ENCODE data around the gene KLHL26. TPM values are rescaled to one million over a fixed set of nuclear protein-coding genes. Genes with fewer than 3 reads are reported as not detected.
"Not testable (repeated sequence)": the region's sequence is repeated elsewhere in the genome, so short reads cannot be mapped to it uniquely, and the experiment has no call there.

Gene KLHL26
- total RNA-seq, 1 donor from 2014 or later = 10.9 TPM

- Mint-ChIP-seq H3K4me1 (peaks cover 43% of the 10 kb centered on the region), H3K4me3 (peak overlapping the region; percentile 87), H3K27me3 (no peaks in the 10 kb centered on the region), H3K9me3 (no peaks in the 10 kb centered on the region), H3K36me3 (ENCODE audit: low read depth) (peaks cover 10% of the 10 kb centered on the region), H3K27ac (peak overlapping the region; percentile 83)
- ATAC-seq (ENCODE audit: low read depth) = peak; percentile 43
- ChIA-PET POLR2A (interaction anchor here (0.6 to 3.4 kb wide), 17 partner anchors 13 to 1179 kb away, joined by 3 to 55 read pairs (median 6); partner anchors contain the start of genes COPE, DDX49, ELL and FKBP8), CTCF (interaction anchor here (0.6 to 3.1 kb wide), 12 partner anchors 13 to 277 kb away, joined by 3 to 18 read pairs (median 4); partner anchors contain the start of genes ELL, UBA52 and UPF1)
- TF ChIP-seq CTCF (IDR thresholded peaks at IDR 0.05) = no peak
- no peak for DNase-seq
- intact Hi-C loops (cut with micrococcal nuclease) = loop anchor here (1.0 to 5.0 kb wide), 10 partner anchors 32 to 398 kb away; partner anchors contain the start of genes COPE, DDX49, FKBP8 and KXD1
Measured at GRCh38 chr19:18589380-18590272, 47.2 kb upstream of the KLHL26 start.

- H3K4me3 Mint-ChIP-seq = peak overlapping the region; percentile 87
- H3K36me3 Mint-ChIP-seq (ENCODE audit: low read depth) = peaks cover 10% of the 10 kb centered on the region
- H3K27me3 Mint-ChIP-seq = no peaks in the 10 kb centered on the region
- intact Hi-C loops (cut with micrococcal nuclease) = loop anchor here (5.0 kb wide), 1 partner anchor 397 kb away; no protein-coding TSS in a partner anchor
- peak overlapping the region; percentile 77 for H3K27ac Mint-ChIP-seq
- peaks cover 43% of the 10 kb centered on the region for H3K4me1 Mint-ChIP-seq
- TF ChIP-seq CTCF (IDR thresholded peaks at IDR 0.05) = no peak
- ChIA-PET POLR2A (interaction anchor here (0.5 to 3.2 kb wide), 5 partner anchors 14 to 329 kb away, joined by 3 to 55 read pairs (median 14); partner anchors contain the start of genes COPE, DDX49 and UBA52), CTCF (interaction anchor here (0.9 to 3.1 kb wide), 5 partner anchors 19 to 257 kb away, joined by 3 to 18 read pairs (median 12); partner anchors contain the start of genes ELL and UBA52)
- H3K9me3 Mint-ChIP-seq = no peaks in the 10 kb centered on the region
- ATAC-seq (ENCODE audit: low read depth) (no peak), DNase-seq (no peak)
Measured at GRCh38 chr19:18590273-18591272, 46.3 kb upstream of the KLHL26 start.

GRCh38 chr19:18591735-18592385 is 45.0 kb upstream of the KLHL26 start:
- H3K36me3 Mint-ChIP-seq (ENCODE audit: low read depth) = peaks cover 10% of the 10 kb centered on the region
- no peaks in the 10 kb centered on the region for H3K27me3 Mint-ChIP-seq
- H3K27ac Mint-ChIP-seq = no peak overlapping the region
- ATAC-seq (ENCODE audit: low read depth) (no peak), DNase-seq (no peak)
- ChIA-PET POLR2A (interaction anchor here (2.6 kb wide), 1 partner anchor 71 kb away, joined by 6 read pairs; no protein-coding TSS in a partner anchor), CTCF (interaction anchor here (1.6 to 3.1 kb wide), 2 partner anchors 72 to 256 kb away, joined by 4 to 38 read pairs; no protein-coding TSS in a partner anchor)
- intact Hi-C loops (cut with micrococcal nuclease) = loop anchor here (5.0 kb wide), 1 partner anchor 395 kb away; no protein-coding TSS in a partner anchor
- H3K9me3 Mint-ChIP-seq = no peaks in the 10 kb centered on the region
- no peak overlapping the region for H3K4me3 Mint-ChIP-seq
- TF ChIP-seq CTCF (IDR thresholded peaks at IDR 0.05) = no peak
- H3K4me1 Mint-ChIP-seq = peaks cover 38% of the 10 kb centered on the region

GRCh38 chr19:18592732-18593131 is 44.1 kb upstream of the KLHL26 start:
- Mint-ChIP-seq H3K4me1 (peaks cover 36% of the 10 kb centered on the region), H3K36me3 (ENCODE audit: low read depth) (peaks cover 10% of the 10 kb centered on the region)
- not testable (repeated sequence) for ATAC-seq (ENCODE audit: low read depth); H3K27ac Mint-ChIP-seq; H3K27me3 Mint-ChIP-seq; H3K4me3 Mint-ChIP-seq; DNase-seq; H3K9me3 Mint-ChIP-seq
- intact Hi-C loops (cut with micrococcal nuclease) = loop anchor here (5.0 kb wide), 1 partner anchor 395 kb away; no protein-coding TSS in a partner anchor
- ChIA-PET CTCF (interaction anchor here (1.3 to 3.1 kb wide), 4 partner anchors 21 to 394 kb away, joined by 3 to 38 read pairs (median 5); partner anchors contain the start of gene UBA52), POLR2A (interaction anchor here (1.0 to 2.6 kb wide), 3 partner anchors 35 to 327 kb away, joined by 3 to 6 read pairs (median 6); partner anchors contain the start of genes COPE, DDX49 and KXD1)
